IPS-18a (cell line): Measurements from ENCODE around the gene SH3RF3.
"Not testable (repeated sequence)": the region's sequence is repeated elsewhere in the genome, so short reads cannot be mapped to it uniquely, and the experiment has no call there.

Source experiments
- H3K27ac ChIP-seq: one replicate; pipeline ENCODE4 v1.5.1; 2013; ENCODE audit warnings: low read length
- H3K27me3 ChIP-seq: one replicate; pipeline ENCODE4 v1.6.1; 2013; ENCODE audit warnings: mild to moderate bottlenecking, low read length; ENCODE audit not compliant: control insufficient read depth, insufficient read depth
- H3K36me3 ChIP-seq: one replicate; pipeline ENCODE4 v1.6.1; 2013; ENCODE audit warnings: low read depth, low read length; ENCODE audit not compliant: control insufficient read depth
- H3K4me1 ChIP-seq: one replicate; pipeline ENCODE4 v1.6.1; 2013; ENCODE audit warnings: low read depth, low read length; ENCODE audit not compliant: control insufficient read depth
- H3K4me3 ChIP-seq: one replicate; pipeline ENCODE4 v1.5.1; 2013; ENCODE audit warnings: low read length
- H3K9ac ChIP-seq: one replicate; pipeline ENCODE4 v1.6.1; 2013; ENCODE audit warnings: mild to moderate bottlenecking, low read length, moderate library complexity
- H3K9me3 ChIP-seq: one replicate; pipeline ENCODE4 v1.6.1; 2013; ENCODE audit warnings: low read depth, low read length; ENCODE audit not compliant: control insufficient read depth

SH3RF3 gene

GRCh38 chr2:109220860-109221259 lies 91.9 kb downstream of the SH3RF3 start:
- no peaks in the 10 kb centered on the region for H3K27me3 ChIP-seq
- no peaks in the 10 kb centered on the region for H3K4me1 ChIP-seq
- no peak overlapping the region for H3K27ac ChIP-seq
- H3K9ac ChIP-seq, result no peak overlapping the region
- H3K36me3 ChIP-seq, result no peaks in the 10 kb centered on the region
- H3K4me3 ChIP-seq, result no peak overlapping the region
- no peaks in the 10 kb centered on the region for H3K9me3 ChIP-seq

- H3K4me1 ChIP-seq, H3K9me3 ChIP-seq, H3K27ac ChIP-seq, H3K9ac ChIP-seq, H3K36me3 ChIP-seq, H3K4me3 ChIP-seq, H3K27me3 ChIP-seq: not testable (repeated sequence)
Observed at GRCh38 chr2:109221316-109221715, 92.3 kb downstream of the SH3RF3 start.

GRCh38 chr2:109222422-109222821 lies 93.4 kb downstream of the SH3RF3 start:
- Histone ChIP-seq H3K9me3 (no peaks in the 10 kb centered on the region), H3K27ac (no peak overlapping the region), H3K9ac (no peak overlapping the region), H3K4me1 (no peaks in the 10 kb centered on the region), H3K36me3 (no peaks in the 10 kb centered on the region), H3K27me3 (no peaks in the 10 kb centered on the region), H3K4me3 (no peak overlapping the region)

GRCh38 chr2:109222825-109223471 lies 93.9 kb downstream of the SH3RF3 start:
- H3K4me1 ChIP-seq, result no peaks in the 10 kb centered on the region
- no peak overlapping the region for H3K9ac ChIP-seq
- H3K36me3 ChIP-seq, result no peaks in the 10 kb centered on the region
- no peaks in the 10 kb centered on the region for H3K9me3 ChIP-seq
- H3K4me3 ChIP-seq, result no peak overlapping the region
- H3K27me3 ChIP-seq, result no peaks in the 10 kb centered on the region
- no peak overlapping the region for H3K27ac ChIP-seq

- Histone ChIP-seq H3K4me1 (no peaks in the 10 kb centered on the region), H3K27me3 (no peaks in the 10 kb centered on the region), H3K4me3 (no peak overlapping the region), H3K9me3 (no peaks in the 10 kb centered on the region), H3K36me3 (no peaks in the 10 kb centered on the region), H3K9ac (no peak overlapping the region), H3K27ac (no peak overlapping the region)
Observed at GRCh38 chr2:109223490-109223889, 94.5 kb downstream of the SH3RF3 start.

- H3K27me3 ChIP-seq, H3K4me3 ChIP-seq, H3K4me1 ChIP-seq, H3K36me3 ChIP-seq, H3K9me3 ChIP-seq, H3K27ac ChIP-seq, H3K9ac ChIP-seq: not testable (repeated sequence)
Observed at GRCh38 chr2:109224341-109224740, 95.3 kb downstream of the SH3RF3 start.

GRCh38 chr2:109225170-109225782 lies 96.3 kb downstream of the SH3RF3 start:
- Histone ChIP-seq H3K4me3 (no peak overlapping the region), H3K4me1 (no peaks in the 10 kb centered on the region), H3K27me3 (no peaks in the 10 kb centered on the region), H3K36me3 (no peaks in the 10 kb centered on the region), H3K9me3 (no peaks in the 10 kb centered on the region), H3K27ac (no peak overlapping the region), H3K9ac (no peak overlapping the region)

- no peaks in the 10 kb centered on the region for H3K4me1 ChIP-seq
- no peak overlapping the region for H3K9ac ChIP-seq
- no peaks in the 10 kb centered on the region for H3K27me3 ChIP-seq
- no peaks in the 10 kb centered on the region for H3K9me3 ChIP-seq
- no peaks in the 10 kb centered on the region for H3K36me3 ChIP-seq
- H3K27ac ChIP-seq, result no peak overlapping the region
- no peak overlapping the region for H3K4me3 ChIP-seq
Observed at GRCh38 chr2:109226128-109226527, 97.1 kb downstream of the SH3RF3 start.

- Histone ChIP-seq H3K4me3 (no peak overlapping the region), H3K4me1 (no peaks in the 10 kb centered on the region), H3K9me3 (no peaks in the 10 kb centered on the region), H3K27me3 (no peaks in the 10 kb centered on the region), H3K36me3 (no peaks in the 10 kb centered on the region), H3K27ac (no peak overlapping the region), H3K9ac (no peak overlapping the region)
Observed at GRCh38 chr2:109226622-109227021, 97.6 kb downstream of the SH3RF3 start.

- Histone ChIP-seq H3K36me3 (no peaks in the 10 kb centered on the region), H3K9ac (no peak overlapping the region), H3K27me3 (no peaks in the 10 kb centered on the region), H3K27ac (no peak overlapping the region), H3K9me3 (no peaks in the 10 kb centered on the region), H3K4me1 (no peaks in the 10 kb centered on the region), H3K4me3 (no peak overlapping the region)
Observed at GRCh38 chr2:109229094-109229675, 100.2 kb downstream of the SH3RF3 start.

GRCh38 chr2:109230941-109231420 lies 102.0 kb downstream of the SH3RF3 start:
- Histone ChIP-seq H3K27ac (no peak overlapping the region), H3K4me1 (no peaks in the 10 kb centered on the region), H3K27me3 (no peaks in the 10 kb centered on the region), H3K9ac (no peak overlapping the region), H3K36me3 (no peaks in the 10 kb centered on the region), H3K9me3 (no peaks in the 10 kb centered on the region), H3K4me3 (no peak overlapping the region)

GRCh38 chr2:109231428-109231827 lies 102.4 kb downstream of the SH3RF3 start:
- H3K36me3 ChIP-seq, result no peaks in the 10 kb centered on the region
- no peak overlapping the region for H3K4me3 ChIP-seq
- H3K27me3 ChIP-seq, result no peaks in the 10 kb centered on the region
- H3K27ac ChIP-seq, result no peak overlapping the region
- H3K4me1 ChIP-seq, result no peaks in the 10 kb centered on the region
- H3K9ac ChIP-seq, result no peak overlapping the region
- H3K9me3 ChIP-seq, result no peaks in the 10 kb centered on the region
